Limb (tissue), 2 donors: ENCODE results near the gene NUMB.
"Not testable (repeated sequence)": the region's sequence is repeated elsewhere in the genome, so short reads cannot be mapped to it uniquely, and the experiment has no call there.

Experiments
- DNase-seq, 2 donors: peaks; one replicate each; pipeline ENCODE4 v3.0.0-alpha.2; 2016; ENCODE audit errors: extremely low spot score in 2 of 2

The NUMB gene

DNA sequence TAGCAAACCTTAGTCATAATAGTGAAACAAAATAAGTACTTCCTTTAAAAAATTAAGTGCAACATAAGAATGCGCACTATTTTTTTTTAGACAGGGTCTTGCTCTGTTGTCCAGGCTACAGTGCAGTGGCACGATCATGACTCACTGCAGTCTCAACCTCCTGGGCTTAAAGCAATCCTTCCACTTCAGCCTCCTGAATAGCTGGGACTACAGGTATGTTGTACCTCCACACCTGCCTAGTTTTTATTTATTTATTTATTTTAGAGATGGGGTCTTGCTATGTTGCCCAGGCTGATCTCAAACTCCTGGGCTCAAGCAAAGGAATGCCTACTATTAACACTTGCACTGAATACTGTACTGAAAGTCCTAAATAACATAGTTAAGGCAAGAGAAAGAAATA, 93.8 kb downstream of the NUMB start:
- no peak for DNase-seq

- DNase-seq, result no peak
Measured at GRCh38 chr14:73359445-73359844, 98.9 kb downstream of the NUMB start.

DNA sequence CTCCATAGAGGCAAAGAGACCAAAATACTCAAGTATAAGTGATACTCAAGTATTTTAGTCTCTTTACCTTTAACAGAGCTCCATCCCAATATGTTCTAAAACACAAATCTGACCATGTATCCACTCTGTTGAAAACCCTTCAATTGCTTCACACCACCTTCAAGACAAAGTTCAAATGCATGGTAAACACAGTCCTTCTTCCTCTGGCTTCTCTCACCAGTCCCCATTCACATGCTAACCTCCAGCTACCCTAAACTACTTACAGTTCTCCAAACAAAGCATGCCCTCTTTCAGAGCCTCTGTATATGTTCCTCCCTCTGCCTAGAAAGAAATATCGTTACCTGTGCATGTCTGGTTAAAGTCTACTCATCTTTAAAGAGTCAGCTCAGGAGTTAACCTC, 100.2 kb downstream of the NUMB start:
- no peak for DNase-seq

- DNase-seq, result not testable (repeated sequence)
Measured at GRCh38 chr14:73349091-73349490, 109.3 kb downstream of the NUMB start.

DNA sequence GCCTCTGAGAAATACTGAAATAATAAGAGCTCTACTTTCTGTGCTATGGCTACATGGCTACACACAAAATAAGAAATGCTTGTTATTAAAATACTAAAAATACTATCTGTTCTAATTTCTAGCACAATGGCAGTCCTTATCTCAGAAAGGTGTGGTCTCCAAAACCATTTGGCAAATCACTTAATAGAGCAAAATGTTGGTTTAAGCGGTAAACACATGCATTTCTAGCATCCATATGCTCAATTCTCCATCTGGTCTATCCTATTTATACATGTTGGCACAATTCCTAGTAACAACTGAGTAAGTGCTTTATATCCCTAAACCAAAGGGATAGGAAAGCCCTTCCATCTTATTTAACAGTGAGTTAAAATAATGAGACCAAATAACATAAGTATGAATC, 114.0 kb downstream of the NUMB start:
- peak in 1 of 2 donors; percentile 44 for DNase-seq

GRCh38 chr14:73342670-73343069, 115.7 kb downstream of the NUMB start:
- no peak for DNase-seq

- DNase-seq, result no peak
Measured at GRCh38 chr14:73339846-73340595, 118.3 kb downstream of the NUMB start.

GRCh38 chr14:73339206-73339605, 119.1 kb downstream of the NUMB start:
- no peak for DNase-seq

- DNase-seq, result no peak
Measured at GRCh38 chr14:73338551-73338950, 119.8 kb downstream of the NUMB start.

GRCh38 chr14:73333031-73333430, 125.3 kb downstream of the NUMB start:
- DNase-seq, result no peak

DNA sequence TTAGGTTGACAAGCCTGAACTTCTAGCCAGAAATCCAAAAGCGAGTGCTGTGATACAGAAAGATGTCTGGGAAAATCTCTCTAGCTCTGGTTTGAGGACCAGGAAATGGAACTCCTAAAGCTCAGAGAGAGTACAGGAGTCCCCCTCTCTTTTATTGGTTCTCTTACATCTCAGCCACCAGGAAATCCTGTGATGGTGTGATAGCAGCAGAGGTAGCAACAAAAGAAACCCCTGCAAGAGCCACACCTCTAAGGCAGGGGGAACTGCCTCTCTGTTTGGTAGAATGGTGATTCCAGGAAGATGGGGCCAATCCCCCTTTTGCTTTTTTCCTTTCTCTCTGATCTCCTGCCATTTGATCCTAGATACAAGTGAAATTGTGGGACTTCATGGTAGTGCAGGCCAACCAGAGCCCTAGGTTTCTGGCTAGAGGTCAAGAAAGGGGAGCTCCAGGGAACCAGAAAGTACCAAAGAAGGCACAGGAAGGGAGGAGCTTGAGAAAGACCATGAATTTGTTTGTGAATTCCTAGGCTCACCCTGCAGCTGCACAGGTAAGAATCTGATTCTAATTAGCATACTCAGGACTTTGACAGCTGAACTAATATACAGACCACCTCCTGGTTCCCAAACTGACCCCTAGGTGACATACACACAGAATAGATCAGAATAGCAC, 132.6 kb downstream of the NUMB start:
- DNase-seq, result no peak

DNA sequence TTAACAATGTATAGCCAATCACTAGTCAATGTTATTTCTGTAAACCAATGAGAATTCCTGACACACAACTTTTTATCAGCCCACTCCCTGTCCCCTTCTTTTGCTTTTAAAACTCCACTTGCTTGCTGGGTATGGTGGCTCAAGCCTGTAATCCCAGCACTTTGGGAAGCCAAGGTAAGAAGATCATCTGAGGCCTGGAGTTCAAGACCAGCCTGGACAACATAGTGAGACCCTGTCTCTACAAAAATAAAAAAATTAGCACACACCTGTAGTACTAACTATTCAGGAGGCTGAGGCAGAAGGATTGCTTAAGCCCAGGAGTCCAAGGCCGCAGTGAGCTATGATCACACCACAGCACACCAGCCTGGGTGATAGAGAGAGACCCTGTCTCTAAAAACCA, 133.3 kb downstream of the NUMB start:
- DNase-seq, result no peak

- no peak for DNase-seq
Measured at GRCh38 chr14:73324533-73324932, 133.8 kb downstream of the NUMB start.

DNA sequence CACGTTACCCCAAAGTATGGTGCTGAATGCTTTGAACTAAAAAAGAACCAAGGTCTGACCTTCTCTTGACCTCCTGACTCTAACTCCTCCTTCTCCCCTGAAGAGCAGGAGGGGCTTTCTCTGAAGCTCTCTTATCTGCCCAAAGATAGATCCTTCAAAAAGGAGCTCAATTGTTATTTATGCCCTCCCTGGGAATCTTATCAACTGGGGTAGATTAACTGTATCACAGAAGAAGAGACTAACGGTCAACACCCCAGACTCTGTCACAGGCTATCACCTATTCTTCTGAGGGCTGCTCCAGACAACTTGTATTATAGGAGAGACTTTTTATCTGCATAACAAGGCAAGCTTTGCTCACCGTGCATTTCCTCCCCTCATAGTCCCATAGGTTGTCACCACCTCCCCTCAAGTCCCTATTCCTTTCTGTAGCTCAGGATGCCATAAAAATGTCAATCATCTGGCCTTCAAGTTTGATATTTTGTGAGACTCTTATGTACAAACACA, 134.4 kb downstream of the NUMB start:
- DNase-seq, result no peak

DNA sequence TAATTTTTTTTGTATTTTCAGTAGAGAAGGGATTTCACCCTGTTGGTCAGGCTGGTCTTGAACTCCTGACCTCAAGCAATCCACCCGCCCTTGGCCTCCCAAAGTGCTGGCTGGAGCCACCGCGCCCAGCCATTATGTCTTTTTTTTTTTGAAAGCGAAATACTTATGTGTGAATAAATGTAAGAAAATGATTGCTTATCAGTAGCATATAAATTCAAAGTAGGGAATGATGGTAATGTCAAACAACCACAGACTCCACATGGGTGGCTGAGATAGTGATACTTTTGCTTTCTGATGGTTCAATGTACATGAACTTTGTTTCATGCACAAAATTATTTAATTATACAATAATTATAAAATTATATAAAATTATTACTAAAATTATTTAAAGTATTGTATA, 145.2 kb downstream of the NUMB start:
- no peak for DNase-seq

DNA sequence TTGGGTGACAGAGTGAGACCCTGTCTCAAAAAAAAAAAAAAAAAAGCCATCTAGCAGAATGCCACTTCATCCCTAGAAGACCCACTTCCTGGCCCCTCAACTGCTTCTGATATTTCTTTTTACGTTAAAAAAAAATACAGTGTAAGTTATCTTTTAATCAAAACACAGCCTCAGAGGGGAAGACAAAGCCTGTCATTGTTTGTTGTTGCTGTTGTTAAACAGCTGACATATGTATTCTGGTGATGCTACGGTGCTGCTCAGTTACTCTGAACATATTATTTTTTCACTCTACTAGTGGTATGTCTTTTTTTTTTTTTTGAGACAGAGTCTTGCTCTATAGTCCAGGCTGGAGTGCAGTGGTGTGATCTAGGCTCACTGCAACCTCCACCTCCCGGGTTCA, 145.7 kb downstream of the NUMB start:
- no peak for DNase-seq

GRCh38 chr14:73311708-73312030, 146.7 kb downstream of the NUMB start:
- DNase-seq, result no peak

DNA sequence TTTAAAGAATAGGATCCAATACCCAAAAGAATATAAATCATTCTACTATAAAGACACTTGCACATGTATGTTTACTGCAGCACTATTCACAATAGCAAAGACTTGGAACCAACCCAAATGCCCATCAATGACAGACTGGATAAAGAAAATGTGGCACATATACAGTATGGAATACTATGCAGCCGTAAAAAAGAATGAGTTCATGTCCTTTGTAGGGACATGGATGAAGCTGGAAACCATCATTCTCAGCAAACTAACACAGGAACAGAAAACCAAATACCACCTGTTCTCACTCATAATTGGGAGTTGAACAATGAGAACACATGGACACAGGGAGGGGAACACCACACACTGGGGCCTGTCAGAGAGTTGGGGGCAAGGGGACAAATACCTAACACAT, 149.1 kb downstream of the NUMB start:
- not testable (repeated sequence) for DNase-seq

DNA sequence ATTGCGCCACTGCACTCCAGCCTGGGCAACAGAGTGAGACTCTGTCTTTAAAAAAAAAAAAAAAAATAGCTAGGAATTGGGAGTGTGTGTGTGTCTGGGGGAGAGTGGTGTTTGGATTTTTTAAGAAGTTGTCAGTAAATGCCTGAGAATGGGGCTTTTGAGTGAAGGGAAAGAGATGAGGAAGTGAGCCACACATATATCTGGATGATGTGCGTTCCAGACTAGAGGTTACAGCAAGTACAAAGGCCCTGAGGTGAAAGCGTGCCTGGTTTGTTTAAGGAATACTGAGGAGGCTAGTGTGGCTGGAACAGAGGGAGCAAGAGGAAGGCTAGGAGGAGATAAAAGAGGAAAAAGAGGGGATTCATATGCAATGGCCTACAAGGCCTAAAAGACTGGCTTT, 151.1 kb downstream of the NUMB start:
- DNase-seq, result no peak

GRCh38 chr14:73305499-73305898, 152.8 kb downstream of the NUMB start:
- DNase-seq, result no peak

GRCh38 chr14:73295198-73295796, 163.0 kb downstream of the NUMB start:
- DNase-seq, result no peak
